Measurements from ENCODE around the gene FILIP1.

The FILIP1 gene

GRCh38 chr6:75493400-75494064, at the start of gene FILIP1:
Gene FILIP1, minus strand, starts transcription at chr6:75493800. Its CDS starts 78,828 bp downstream, at chr6:75414972.
- Histone ChIP-seq H3K4me3 (ENCODE audit: low read length) (peak within 1 kb of the TSS; percentile 64), H3K9ac (ENCODE audit: low read length) (peak within 1 kb of the TSS; percentile 20), H3K4me2 (ENCODE audit: low read length) (peak within 1 kb of the TSS; percentile 81), H4K20me1 (ENCODE audit: insufficient read depth, low read length) (no peaks in the 10 kb centered on the region), H3K36me3 (replicated peaks; ENCODE audit: low read depth, low read length) (no peaks in the 10 kb centered on the region), H3K9me3 (ENCODE audit: insufficient read depth, low read length) (no peaks in the 10 kb centered on the region), H3K79me2 (ENCODE audit: low read length) (no peaks in the 10 kb centered on the region), H2AFZ (ENCODE audit: low read depth, low read length) (peak within 1 kb of the TSS; percentile 31; the same call in 1 of the 2 replicates), H3K27ac (ENCODE audit: low read length) (no peak within 1 kb of the TSS; the same call in 1 of the 2 replicates), H3K4me1 (ENCODE audit: low read length) (peaks cover 48% of the 10 kb centered on the region), H3K27me3 (ENCODE audit: low read depth, low read length) (no peaks in the 10 kb centered on the region)
- no peak for TF ChIP-seq CTCF (IDR thresholded peaks at IDR 0.05; ENCODE audit: low read depth, low read length)
- no peak for TF ChIP-seq EZH2phosphoT487 (IDR thresholded peaks at IDR 0.05; ENCODE audit: low read depth)

GRCh38 chr6:75543311-75543710, 49.7 kb upstream of the FILIP1 start:
- H3K27me3 ChIP-seq (ENCODE audit: low read depth, low read length), result no peaks in the 10 kb centered on the region
- no peak overlapping the region for H3K4me3 ChIP-seq (ENCODE audit: low read length)
- peaks cover 6% of the 10 kb centered on the region for H3K9me3 ChIP-seq (ENCODE audit: insufficient read depth, low read length)
- no peak for TF ChIP-seq EZH2phosphoT487 (IDR thresholded peaks at IDR 0.05; ENCODE audit: low read depth)
- no peak for TF ChIP-seq CTCF (IDR thresholded peaks at IDR 0.05; ENCODE audit: low read depth, low read length)
- H3K4me1 ChIP-seq (ENCODE audit: low read length), result peaks cover 16% of the 10 kb centered on the region
- H2AFZ ChIP-seq (ENCODE audit: low read depth, low read length), result no peak overlapping the region
- H3K36me3 ChIP-seq (replicated peaks; ENCODE audit: low read depth, low read length), result no peaks in the 10 kb centered on the region
- H3K4me2 ChIP-seq (ENCODE audit: low read length), result no peak overlapping the region
- H3K79me2 ChIP-seq (ENCODE audit: low read length), result no peaks in the 10 kb centered on the region
- no peak overlapping the region for H3K9ac ChIP-seq (ENCODE audit: low read length)
- H4K20me1 ChIP-seq (ENCODE audit: insufficient read depth, low read length), result no peaks in the 10 kb centered on the region
- H3K27ac ChIP-seq (ENCODE audit: low read length), result no peak overlapping the region

- Histone ChIP-seq H3K9me3 (ENCODE audit: insufficient read depth, low read length) (peaks cover 6% of the 10 kb centered on the region), H4K20me1 (ENCODE audit: insufficient read depth, low read length) (no peaks in the 10 kb centered on the region), H3K4me1 (ENCODE audit: low read length) (no peaks in the 10 kb centered on the region), H3K36me3 (replicated peaks; ENCODE audit: low read depth, low read length) (no peaks in the 10 kb centered on the region), H2AFZ (ENCODE audit: low read depth, low read length) (no peak overlapping the region), H3K27me3 (ENCODE audit: low read depth, low read length) (no peaks in the 10 kb centered on the region), H3K79me2 (ENCODE audit: low read length) (no peaks in the 10 kb centered on the region), H3K27ac (ENCODE audit: low read length) (no peak overlapping the region), H3K4me3 (ENCODE audit: low read length) (no peak overlapping the region), H3K4me2 (ENCODE audit: low read length) (no peak overlapping the region), H3K9ac (ENCODE audit: low read length) (no peak overlapping the region)
- no peak for TF ChIP-seq CTCF (IDR thresholded peaks at IDR 0.05; ENCODE audit: low read depth, low read length)
Measured at GRCh38 chr6:75539136-75539535, 45.5 kb upstream of the FILIP1 start.

GRCh38 chr6:75532521-75532920, 38.9 kb upstream of the FILIP1 start:
- H4K20me1 ChIP-seq (ENCODE audit: insufficient read depth, low read length), result no peaks in the 10 kb centered on the region
- TF ChIP-seq CTCF (IDR thresholded peaks at IDR 0.05; ENCODE audit: low read depth, low read length), result no peak
- no peaks in the 10 kb centered on the region for H3K79me2 ChIP-seq (ENCODE audit: low read length)
- no peaks in the 10 kb centered on the region for H3K36me3 ChIP-seq (replicated peaks; ENCODE audit: low read depth, low read length)
- no peak overlapping the region for H3K4me2 ChIP-seq (ENCODE audit: low read length)
- H3K9me3 ChIP-seq (ENCODE audit: insufficient read depth, low read length), result no peaks in the 10 kb centered on the region
- no peak overlapping the region for H2AFZ ChIP-seq (ENCODE audit: low read depth, low read length)
- H3K4me3 ChIP-seq (ENCODE audit: low read length), result no peak overlapping the region
- H3K27me3 ChIP-seq (ENCODE audit: low read depth, low read length), result no peaks in the 10 kb centered on the region
- H3K27ac ChIP-seq (ENCODE audit: low read length), result no peak overlapping the region
- H3K4me1 ChIP-seq (ENCODE audit: low read length), result no peaks in the 10 kb centered on the region
- H3K9ac ChIP-seq (ENCODE audit: low read length), result no peak overlapping the region

Data from OCI-LY3 (cell line).